Measurements from ENCODE around the gene HNRNPUL2. TPM values are rescaled to one million over a fixed set of nuclear protein-coding genes. Genes with fewer than 3 reads are reported as not detected.

Gene HNRNPUL2
- total and polyA plus RNA-seq, 9 of the 15 experiments (the other 6 are each of a cell fraction or from before 2014, with no cell fraction given): 0.89 to 44.3 (median 15.2) TPM

DNA sequence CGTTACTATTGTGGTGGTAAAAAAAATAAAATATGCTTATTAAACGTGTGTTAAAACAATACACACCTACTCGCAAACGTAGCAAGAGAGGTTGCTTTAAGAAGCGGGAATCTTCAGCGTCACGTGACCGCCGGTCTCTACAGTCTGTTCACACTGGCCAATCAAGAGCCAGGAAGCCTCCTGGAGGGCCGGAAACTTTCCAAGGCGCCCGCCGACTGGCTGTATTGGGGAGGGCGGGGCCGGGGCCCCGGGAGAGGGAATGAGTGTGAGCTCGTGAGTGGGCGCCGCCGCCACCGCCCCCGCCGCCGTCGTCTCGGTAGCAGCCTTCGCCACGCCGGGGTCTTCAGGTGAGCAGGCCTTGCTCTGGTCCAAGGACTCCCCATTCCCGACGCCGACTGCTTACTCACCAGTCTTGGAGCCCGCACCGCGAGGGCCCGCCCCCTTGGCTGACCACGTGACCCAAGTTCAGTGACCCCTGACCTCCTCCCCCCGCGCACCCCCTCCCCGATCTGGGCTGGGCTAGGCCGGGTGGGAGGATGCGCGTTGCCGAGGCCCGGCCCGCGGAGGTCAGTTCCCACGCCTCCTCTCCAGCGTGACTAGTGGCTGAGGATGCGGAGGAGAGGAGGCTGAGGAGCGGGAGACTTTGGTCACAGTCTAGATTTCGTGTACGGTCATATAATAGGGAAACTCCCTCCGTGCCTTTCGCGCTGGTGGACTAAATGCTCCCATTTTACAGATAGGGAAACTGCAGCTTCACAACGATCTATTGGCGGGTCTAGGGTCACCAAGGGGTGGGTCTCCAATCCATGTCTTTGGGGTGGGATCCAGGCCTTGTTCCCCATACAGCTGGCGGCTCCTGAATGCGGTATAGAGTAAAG is 44.1 kb upstream of the HNRNPUL2 start, which contains the start of gene TAF6L (continued):
- TF ChIP-seq, protein P1, sequence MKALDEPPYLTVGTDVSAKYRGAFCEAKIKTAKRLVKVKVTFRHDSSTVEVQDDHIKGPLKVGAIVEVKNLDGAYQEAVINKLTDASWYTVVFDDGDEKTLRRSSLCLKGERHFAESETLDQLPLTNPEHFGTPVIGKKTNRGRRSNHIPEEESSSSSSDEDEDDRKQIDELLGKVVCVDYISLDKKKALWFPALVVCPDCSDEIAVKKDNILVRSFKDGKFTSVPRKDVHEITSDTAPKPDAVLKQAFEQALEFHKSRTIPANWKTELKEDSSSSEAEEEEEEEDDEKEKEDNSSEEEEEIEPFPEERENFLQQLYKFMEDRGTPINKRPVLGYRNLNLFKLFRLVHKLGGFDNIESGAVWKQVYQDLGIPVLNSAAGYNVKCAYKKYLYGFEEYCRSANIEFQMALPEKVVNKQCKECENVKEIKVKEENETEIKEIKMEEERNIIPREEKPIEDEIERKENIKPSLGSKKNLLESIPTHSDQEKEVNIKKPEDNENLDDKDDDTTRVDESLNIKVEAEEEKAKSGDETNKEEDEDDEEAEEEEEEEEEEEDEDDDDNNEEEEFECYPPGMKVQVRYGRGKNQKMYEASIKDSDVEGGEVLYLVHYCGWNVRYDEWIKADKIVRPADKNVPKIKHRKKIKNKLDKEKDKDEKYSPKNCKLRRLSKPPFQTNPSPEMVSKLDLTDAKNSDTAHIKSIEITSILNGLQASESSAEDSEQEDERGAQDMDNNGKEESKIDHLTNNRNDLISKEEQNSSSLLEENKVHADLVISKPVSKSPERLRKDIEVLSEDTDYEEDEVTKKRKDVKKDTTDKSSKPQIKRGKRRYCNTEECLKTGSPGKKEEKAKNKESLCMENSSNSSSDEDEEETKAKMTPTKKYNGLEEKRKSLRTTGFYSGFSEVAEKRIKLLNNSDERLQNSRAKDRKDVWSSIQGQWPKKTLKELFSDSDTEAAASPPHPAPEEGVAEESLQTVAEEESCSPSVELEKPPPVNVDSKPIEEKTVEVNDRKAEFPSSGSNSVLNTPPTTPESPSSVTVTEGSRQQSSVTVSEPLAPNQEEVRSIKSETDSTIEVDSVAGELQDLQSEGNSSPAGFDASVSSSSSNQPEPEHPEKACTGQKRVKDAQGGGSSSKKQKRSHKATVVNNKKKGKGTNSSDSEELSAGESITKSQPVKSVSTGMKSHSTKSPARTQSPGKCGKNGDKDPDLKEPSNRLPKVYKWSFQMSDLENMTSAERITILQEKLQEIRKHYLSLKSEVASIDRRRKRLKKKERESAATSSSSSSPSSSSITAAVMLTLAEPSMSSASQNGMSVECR (CRISPR knock-in tag; IDR thresholded peaks at IDR 0.05): peak; percentile 70; the same call in 1 of the 2 replicates
- TF ChIP-seq, protein P2, sequence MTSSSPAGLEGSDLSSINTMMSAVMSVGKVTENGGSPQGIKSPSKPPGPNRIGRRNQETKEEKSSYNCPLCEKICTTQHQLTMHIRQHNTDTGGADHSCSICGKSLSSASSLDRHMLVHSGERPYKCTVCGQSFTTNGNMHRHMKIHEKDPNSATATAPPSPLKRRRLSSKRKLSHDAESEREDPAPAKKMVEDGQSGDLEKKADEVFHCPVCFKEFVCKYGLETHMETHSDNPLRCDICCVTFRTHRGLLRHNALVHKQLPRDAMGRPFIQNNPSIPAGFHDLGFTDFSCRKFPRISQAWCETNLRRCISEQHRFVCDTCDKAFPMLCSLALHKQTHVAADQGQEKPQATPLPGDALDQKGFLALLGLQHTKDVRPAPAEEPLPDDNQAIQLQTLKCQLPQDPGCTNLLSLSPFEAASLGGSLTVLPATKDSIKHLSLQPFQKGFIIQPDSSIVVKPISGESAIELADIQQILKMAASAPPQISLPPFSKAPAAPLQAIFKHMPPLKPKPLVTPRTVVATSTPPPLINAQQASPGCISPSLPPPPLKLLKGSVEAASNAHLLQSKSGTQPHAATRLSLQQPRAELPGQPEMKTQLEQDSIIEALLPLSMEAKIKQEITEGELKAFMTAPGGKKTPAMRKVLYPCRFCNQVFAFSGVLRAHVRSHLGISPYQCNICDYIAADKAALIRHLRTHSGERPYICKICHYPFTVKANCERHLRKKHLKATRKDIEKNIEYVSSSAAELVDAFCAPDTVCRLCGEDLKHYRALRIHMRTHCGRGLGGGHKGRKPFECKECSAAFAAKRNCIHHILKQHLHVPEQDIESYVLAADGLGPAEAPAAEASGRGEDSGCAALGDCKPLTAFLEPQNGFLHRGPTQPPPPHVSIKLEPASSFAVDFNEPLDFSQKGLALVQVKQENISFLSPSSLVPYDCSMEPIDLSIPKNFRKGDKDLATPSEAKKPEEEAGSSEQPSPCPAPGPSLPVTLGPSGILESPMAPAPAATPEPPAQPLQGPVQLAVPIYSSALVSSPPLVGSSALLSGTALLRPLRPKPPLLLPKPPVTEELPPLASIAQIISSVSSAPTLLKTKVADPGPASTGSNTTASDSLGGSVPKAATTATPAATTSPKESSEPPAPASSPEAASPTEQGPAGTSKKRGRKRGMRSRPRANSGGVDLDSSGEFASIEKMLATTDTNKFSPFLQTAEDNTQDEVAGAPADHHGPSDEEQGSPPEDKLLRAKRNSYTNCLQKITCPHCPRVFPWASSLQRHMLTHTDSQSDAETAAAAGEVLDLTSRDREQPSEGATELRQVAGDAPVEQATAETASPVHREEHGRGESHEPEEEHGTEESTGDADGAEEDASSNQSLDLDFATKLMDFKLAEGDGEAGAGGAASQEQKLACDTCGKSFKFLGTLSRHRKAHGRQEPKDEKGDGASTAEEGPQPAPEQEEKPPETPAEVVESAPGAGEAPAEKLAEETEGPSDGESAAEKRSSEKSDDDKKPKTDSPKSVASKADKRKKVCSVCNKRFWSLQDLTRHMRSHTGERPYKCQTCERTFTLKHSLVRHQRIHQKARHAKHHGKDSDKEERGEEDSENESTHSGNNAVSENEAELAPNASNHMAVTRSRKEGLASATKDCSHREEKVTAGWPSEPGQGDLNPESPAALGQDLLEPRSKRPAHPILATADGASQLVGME (CRISPR knock-in tag; IDR thresholded peaks at IDR 0.05): 0 out of 2 replicates have a peak, but pooled peaks have one; percentile 68
- TF ChIP-seq GABPA (tag; conservative IDR thresholded peaks at IDR 0.05; ENCODE audit: low read depth) (peak; percentile 61; the same call in 1 of the 2 replicates), HDAC2 (IDR thresholded peaks at IDR 0.05) (peak; percentile 95), ZNF436 (CRISPR knock-in tag; IDR thresholded peaks at IDR 0.05) (no peak), KAT2B (IDR thresholded peaks at IDR 0.05; ENCODE audit: low read depth, low read length) (no peak), POLR2AphosphoS5 (IDR thresholded peaks at IDR 0.05; ENCODE audit: control insufficient read depth, insufficient read depth, low read depth, low read length) (peak; percentile 52), DPF2 (IDR thresholded peaks at IDR 0.05) (peak; percentile 35; the same call in 1 of the 2 replicates), C11orf30 (IDR thresholded peaks at IDR 0.05; ENCODE audit: low read depth) (peak; percentile 80), COPS2 (conservative IDR thresholded peaks at IDR 0.05) (no peak)
- TF ChIP-seq, protein P3, sequence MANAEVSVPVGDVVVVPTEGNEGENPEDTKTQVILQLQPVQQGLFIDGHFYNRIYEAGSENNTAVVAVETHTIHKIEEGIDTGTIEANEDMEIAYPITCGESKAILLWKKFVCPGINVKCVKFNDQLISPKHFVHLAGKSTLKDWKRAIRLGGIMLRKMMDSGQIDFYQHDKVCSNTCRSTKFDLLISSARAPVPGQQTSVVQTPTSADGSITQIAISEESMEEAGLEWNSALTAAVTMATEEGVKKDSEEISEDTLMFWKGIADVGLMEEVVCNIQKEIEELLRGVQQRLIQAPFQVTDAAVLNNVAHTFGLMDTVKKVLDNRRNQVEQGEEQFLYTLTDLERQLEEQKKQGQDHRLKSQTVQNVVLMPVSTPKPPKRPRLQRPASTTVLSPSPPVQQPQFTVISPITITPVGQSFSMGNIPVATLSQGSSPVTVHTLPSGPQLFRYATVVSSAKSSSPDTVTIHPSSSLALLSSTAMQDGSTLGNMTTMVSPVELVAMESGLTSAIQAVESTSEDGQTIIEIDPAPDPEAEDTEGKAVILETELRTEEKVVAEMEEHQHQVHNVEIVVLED (CRISPR knock-in tag; IDR thresholded peaks at IDR 0.05): peak; percentile 43; the same call in 1 of the 2 replicates
- TF ChIP-seq, protein P4, sequence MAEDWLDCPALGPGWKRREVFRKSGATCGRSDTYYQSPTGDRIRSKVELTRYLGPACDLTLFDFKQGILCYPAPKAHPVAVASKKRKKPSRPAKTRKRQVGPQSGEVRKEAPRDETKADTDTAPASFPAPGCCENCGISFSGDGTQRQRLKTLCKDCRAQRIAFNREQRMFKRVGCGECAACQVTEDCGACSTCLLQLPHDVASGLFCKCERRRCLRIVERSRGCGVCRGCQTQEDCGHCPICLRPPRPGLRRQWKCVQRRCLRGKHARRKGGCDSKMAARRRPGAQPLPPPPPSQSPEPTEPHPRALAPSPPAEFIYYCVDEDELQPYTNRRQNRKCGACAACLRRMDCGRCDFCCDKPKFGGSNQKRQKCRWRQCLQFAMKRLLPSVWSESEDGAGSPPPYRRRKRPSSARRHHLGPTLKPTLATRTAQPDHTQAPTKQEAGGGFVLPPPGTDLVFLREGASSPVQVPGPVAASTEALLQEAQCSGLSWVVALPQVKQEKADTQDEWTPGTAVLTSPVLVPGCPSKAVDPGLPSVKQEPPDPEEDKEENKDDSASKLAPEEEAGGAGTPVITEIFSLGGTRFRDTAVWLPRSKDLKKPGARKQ (CRISPR knock-in tag; IDR thresholded peaks at IDR 0.05): no peak
